DMS79 (cell line): ENCODE measurements around the gene ZBTB8A.
"Not testable (repeated sequence)": the region's sequence is repeated elsewhere in the genome, so short reads cannot be mapped to it uniquely, and the experiment has no call there.

Experiments
- DNase-seq: peaks from one replicate; lab custom pipeline; 2025; lab: John Stamatoyannopoulos, UW

ZBTB8A gene

GRCh38 chr1:32539584-32540571 is 651 bp downstream of the ZBTB8A start:
- DNase-seq = peak; percentile 45

DNA sequence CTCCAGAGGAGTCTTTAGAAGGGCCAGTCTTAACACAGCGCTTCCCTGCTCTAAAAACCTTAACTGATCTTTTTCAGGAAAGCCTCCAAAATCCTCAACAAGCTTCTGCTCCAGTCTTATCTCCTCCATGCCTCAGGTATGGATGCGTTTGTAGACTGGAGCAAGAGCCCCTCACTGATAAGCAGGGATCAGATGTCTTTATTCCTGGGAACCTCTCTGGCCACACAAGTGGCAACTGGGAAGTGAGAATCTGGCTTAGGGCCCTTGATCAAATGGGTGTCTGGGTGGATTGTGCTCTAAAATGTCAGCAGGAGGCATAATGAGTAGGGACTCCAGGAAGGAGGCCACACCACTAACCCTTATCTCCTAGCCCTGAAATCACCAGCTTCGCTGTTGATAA is 1.4 kb downstream of the ZBTB8A start:
- peak; percentile 68 for DNase-seq

DNA sequence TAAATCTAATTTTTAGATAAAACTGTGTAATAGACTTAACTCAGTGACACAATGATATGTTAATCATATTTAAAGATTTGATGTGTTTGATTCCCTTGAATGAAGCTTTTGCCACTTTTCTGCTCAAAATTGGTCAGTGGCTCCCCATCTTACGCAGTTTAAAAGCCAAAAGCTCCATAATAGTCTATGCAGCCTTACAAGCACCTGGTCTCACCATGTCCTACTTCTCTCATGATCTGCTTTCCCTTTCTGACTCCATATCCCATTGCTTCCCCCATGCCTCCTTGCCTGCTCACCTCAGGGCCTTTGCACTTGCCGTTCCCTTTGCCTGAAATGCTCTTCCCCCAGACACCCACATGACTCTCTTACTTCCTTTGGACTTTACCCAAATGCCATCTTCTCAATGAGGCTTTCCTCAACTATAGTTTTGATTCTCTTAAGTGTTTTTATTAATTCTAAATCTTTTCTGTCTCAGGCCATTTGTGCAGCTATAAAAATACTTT is 1.9 kb downstream of the ZBTB8A start:
- DNase-seq = no peak

DNA sequence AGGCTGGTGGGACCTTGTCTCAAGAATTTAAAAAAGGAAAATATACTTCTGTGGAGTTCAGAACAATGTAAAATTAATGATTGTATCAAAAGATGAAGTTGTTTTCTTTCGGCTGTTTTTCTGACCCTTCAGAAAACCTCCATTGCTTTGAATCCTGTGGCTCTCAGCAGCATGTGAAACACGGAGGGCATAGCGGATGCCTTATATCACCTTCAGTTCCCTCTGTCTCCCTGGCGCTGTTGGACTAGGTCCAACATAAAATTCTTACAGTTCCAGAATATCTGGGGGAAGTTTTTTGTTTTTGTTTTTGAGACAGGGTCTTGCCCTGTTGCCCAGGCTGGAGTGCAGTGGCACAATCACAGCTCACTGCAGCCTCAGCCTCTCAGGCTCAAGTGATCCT is 7.4 kb downstream of the ZBTB8A start:
- DNase-seq = no peak

DNA sequence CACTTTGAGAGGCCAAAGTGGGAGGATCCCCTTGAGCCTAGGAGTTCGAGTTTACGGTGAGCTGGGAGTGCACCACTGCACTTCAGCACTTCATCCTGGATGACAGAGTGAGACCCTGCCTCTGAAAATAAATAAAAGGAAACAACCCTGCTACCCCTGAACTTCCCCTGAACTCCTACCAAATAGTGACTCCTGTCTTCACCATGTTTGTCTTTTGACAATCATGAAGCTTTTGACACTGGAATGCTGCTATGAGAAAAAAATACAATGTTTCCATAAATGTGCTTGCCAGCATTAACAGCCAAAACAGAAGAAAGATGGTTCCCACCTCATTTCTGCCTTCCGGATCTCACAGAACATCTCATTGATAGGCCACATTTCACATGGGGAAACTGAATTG is 10.4 kb downstream of the ZBTB8A start:
- no peak for DNase-seq

DNA sequence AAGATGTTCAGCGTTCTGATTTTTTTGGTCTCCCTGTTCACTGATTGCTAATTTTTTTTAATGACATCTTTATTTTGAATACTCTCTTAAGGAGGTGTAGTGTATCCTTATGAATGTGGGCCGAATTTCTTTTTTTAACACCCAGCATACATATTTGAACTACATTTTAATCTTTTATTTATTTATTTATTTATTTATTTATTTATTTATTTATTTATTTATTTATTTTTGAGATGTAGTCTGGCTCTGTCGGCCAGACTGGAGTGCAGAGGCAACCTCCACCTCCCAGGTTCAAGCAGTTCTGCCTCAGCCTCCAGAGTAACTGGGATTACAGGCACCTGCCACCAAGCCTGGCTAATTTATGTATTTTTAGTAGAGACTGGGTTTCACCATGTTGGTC is 15.1 kb downstream of the ZBTB8A start:
- no peak for DNase-seq

- DNase-seq = not testable (repeated sequence)
Observed at GRCh38 chr1:32557035-32557434, 17.8 kb downstream of the ZBTB8A start.

DNA sequence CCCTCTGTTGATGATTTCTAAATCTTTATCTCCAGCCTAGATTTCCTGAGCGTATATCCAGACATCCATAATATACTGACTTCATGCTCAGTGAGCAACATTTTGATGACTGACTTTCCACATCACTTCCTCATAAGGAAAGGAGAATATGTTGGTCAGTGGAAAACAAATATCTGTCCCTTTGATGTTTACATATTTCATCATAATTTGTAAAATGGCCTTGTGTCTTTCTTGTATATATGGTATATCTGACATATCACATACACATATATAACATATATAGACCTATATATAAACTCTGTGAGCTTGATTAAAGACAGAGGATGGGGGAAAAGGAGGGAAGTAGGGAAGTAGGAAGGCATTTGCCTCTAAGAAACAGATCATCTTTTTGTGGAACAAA is 18.6 kb downstream of the ZBTB8A start:
- DNase-seq = no peak

DNA sequence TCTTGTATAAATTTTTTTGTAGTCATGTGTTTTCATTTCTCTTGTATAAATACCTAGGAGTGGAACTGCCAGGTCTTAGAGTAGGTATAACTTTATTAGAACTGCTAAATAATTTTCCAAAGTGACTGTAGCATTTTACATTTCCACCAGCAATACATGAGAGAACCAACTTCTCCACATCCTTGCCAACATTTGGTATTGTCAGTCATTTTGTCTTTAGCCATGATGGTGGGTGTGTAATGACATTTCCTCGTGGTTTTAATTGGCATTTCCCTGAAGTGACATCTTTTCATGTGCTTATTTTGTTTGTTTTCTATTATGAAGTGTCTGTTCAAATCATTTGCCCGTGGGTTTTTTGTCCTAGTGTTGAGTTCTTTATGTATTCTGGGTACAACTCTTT is 29.7 kb downstream of the ZBTB8A start:
- no peak for DNase-seq

GRCh38 chr1:32580348-32581017 is 41.3 kb downstream of the ZBTB8A start:
- DNase-seq = no peak

- DNase-seq = no peak
Observed at GRCh38 chr1:32592943-32593342, 53.7 kb downstream of the ZBTB8A start.

DNA sequence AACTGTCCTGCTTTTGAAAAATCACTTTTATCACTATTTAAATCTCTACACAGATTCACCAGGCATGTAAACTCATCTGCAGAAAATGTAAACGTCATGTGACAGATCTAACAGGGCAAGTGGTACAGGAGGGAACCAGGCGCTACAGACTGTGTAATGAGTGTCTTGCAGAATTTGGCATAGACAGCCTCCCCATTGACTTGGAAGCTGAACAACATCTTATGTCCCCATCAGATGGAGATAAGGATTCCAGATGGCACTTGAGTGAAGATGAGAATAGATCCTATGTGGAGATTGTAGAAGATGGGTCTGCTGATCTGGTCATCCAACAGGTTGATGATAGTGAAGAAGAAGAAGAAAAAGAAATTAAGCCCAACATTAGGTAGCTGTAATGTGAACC is 60.8 kb downstream of the ZBTB8A start:
- no peak for DNase-seq

GRCh38 chr1:32605711-32606424 is 66.6 kb downstream of the ZBTB8A start:
- no peak for DNase-seq

DNA sequence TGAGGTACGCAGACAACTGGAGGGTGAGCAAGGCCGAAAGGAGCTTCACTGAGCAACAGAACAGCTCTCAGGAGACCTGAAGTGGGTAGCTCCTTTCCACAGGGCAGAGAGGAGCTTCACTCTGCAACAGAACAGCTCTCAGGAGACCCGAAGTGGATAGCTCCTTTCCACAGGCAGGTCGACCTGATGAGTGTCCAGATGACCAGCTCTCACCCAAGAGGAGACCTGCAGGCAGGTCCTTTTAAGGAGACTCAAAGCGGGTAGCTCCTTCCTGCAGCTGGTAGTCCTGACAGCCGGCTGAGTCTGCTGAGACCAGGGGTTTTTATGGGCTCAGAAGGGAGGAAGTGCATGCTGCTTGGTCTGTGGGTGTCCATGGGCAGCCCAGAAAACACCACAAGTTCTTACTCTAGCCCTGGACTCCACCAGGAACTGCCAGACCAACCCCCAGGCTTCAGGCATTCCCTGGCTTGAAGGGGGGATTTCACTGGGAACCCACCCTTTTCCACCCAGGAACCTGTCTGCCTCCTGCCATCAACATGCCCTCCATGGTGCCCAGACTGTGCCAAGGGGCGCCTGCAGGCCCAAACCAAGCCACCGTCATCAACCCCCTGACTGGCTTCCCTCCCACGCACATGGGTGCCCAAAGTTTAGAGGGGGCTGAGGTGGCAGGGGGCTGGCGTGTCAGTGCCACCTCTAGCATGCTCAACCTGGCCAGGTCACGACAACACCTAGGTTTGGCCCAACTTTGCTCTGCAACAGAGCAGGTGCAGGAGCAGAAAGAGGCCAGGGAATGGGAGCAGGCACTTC is 67.5 kb downstream of the ZBTB8A start:
- DNase-seq = no peak

DNA sequence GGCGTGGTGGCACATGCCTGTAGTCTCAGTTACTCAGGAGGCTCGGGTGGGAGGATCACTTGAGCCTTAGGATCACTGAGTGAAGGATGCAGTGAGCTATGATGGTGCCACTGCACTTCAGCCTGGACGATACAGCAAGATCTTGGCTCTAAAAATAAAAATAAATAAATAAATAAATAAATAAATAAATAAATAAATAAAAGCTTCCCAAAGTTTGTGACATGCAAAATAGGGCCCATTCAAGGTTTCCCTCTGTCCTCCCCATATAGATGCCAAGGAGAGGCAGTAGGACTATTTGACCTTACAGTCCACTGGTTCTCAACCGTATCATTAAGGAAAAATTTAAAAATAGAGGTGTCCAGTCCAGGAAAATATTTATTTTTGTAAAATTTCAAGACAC is 70.0 kb downstream of the ZBTB8A start:
- DNase-seq = no peak

- no peak for DNase-seq
Observed at GRCh38 chr1:32611859-32612188, 72.6 kb downstream of the ZBTB8A start.

DNA sequence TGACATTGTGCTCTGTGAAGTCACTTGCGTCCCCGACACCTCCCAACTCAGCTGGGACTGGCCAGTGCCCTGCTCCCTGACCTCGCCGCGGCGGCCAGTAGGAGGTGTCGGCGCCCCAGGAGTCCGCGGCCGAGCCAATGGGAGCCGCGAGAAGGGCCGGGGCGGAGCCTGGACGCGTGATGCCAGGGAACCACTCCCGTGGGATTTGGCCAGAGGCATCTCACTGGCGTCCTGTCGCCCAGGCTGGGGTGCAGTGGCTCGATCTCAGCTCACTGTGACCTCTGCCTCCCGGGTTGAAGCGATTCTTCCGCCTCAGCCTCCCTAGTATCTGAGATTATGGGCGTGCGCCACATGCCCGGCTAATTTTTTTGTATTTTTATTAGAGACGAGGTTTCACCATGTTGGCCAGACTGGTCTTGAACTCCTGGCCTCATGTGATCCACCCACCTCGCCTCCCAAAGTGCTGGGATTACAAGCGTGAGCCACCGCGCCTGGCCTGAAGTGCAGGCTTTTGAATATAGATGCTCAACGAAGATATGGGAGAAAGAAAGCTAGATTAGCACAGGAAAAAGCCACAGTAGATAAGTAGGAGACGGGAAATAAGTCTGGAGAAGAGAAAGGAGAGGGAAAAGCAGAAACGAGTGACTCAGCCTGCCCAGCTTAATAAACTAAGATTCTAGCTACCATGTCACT is 73.1 kb downstream of the ZBTB8A start:
- DNase-seq = peak; percentile 80

DNA sequence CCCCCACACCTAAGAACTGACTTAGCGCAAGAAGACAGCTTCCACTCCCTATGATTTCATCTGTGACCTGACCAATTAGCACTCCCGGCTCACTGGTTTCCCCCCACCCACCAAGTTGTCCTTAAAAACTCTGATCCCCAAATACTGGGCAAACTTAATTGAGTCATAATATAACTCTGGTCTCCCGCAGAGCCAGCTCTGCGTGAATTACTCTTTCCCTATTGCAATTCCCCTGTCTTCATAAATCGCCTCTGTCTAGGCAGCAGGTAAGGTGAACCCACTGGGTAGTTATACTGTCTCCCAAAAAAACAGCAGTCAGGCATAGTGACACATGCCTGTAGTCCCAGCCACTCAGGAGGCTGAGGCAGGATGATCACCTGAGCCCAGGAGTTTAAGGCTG is 74.2 kb downstream of the ZBTB8A start:
- no peak for DNase-seq

GRCh38 chr1:32618673-32619221 is 79.5 kb downstream of the ZBTB8A start:
- DNase-seq = no peak

- no peak for DNase-seq
Observed at GRCh38 chr1:32619701-32620485, 80.7 kb downstream of the ZBTB8A start.
